OCI-LY3 (cell line): Measurements from ENCODE around the gene FREM3.
A peak's percentile ranks its signal among the peaks of the same experiment; 100 is the strongest.

ENCODE experiments used
- H2AFZ ChIP-seq: fragments of 200-600, 300-600 bp; shearing (Covaris generic); 2 replicates; pipeline ENCODE4 v1.6.0; 2014; ENCODE audit warnings: antibody characterized with exemption, low read depth, low read length
- H3K27ac ChIP-seq: fragments of 200-600, 300-600 bp; sonication (generic); 2 replicates; pipeline ENCODE4 v1.5.1; 2014; ENCODE audit warnings: mild to moderate bottlenecking, low read length, moderate library complexity, mixed read lengths
- H3K27me3 ChIP-seq: fragments of 200-600, 300-600 bp; sonication (generic); 2 replicates; pipeline ENCODE4 v1.6.1; 2014; ENCODE audit warnings: low read depth, low read length, mixed read lengths
- H3K36me3 ChIP-seq: fragments of 200-600, 300-600 bp; sonication (generic); replicated peaks from 2 replicates; pipeline ENCODE3; 2014; ENCODE audit warnings: low read depth, low read length, mixed read lengths
- H3K4me1 ChIP-seq: fragments of 300-600, 200-600 bp; sonication (generic); 2 replicates; pipeline ENCODE4 v1.6.1; 2014; ENCODE audit warnings: low read length, mixed read lengths
- H3K4me2 ChIP-seq: fragments of 200-600, 300-600 bp; sonication (generic); 2 replicates; pipeline ENCODE4 v1.6.1; 2014; ENCODE audit warnings: low read length, mixed read lengths
- H3K4me3 ChIP-seq: fragments of 300-600, 200-600 bp; sonication (generic); 2 replicates; pipeline ENCODE4 v1.5.1; 2014; ENCODE audit warnings: antibody characterized with exemption, mild to moderate bottlenecking, low read length, moderate library complexity
- H3K79me2 ChIP-seq: fragments of 300-600, 200-600 bp; shearing (Covaris generic); 2 replicates; pipeline ENCODE4 v1.6.1; 2014; ENCODE audit warnings: mild to moderate bottlenecking, low read length, mixed read lengths
- H3K9ac ChIP-seq: fragments of 300-600, 200-600 bp; shearing (Covaris generic); 2 replicates; pipeline ENCODE4 v1.6.0; 2014; ENCODE audit warnings: mild to moderate bottlenecking, low read length, moderate library complexity
- H3K9me3 ChIP-seq: fragments of 200-600, 300-600 bp; shearing (Covaris generic); 2 replicates; pipeline ENCODE4 v1.6.1; 2014; ENCODE audit warnings: low read length, mixed read lengths; ENCODE audit not compliant: insufficient read depth
- H4K20me1 ChIP-seq: fragments of 200-600, 300-600 bp; sonication (generic); 2 replicates; pipeline ENCODE4 v1.6.1; 2016; ENCODE audit warnings: low read length, mixed read lengths; ENCODE audit not compliant: insufficient read depth
- EZH2phosphoT487 ChIP-seq: fragments of 200-600 bp; shearing (Covaris generic); IDR thresholded peaks from 2 replicates; pipeline ENCODE4 v1.6.1; 2018; ENCODE audit warnings: antibody characterized with exemption, mixed run types, low read depth
- TF ChIP-seq, protein P1 (sequence below): fragments of 200-600, 300-600 bp; sonication (generic); IDR thresholded peaks from 2 replicates; pipeline ENCODE4 v1.5.1; 2014; ENCODE audit warnings: antibody characterized with exemption, low read length, low read depth

FREM3 gene

DNA sequence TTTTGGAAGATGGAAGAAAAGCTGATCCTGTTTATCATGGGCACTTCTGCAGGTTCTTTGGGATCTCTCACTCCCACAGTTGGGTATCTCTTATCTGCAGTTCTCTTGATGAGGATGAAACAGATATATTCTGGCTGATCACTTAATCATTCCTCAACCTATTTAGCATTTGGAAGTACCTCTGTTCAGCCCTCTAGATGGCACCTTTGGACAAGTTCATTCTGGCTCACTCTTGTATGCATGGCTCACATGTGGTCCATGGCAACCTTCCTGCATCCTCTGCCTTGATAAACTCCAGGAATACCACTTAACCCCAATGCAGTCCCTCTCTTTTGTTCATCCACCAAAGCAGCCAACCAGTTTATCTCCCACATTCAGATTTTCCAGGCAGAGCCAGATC, 112.8 kb downstream of the FREM3 start:
- Histone ChIP-seq H3K4me1 (no peaks in the 10 kb centered on the region), H3K4me2 (no peak overlapping the region), H3K79me2 (no peaks in the 10 kb centered on the region), H3K9ac (no peak overlapping the region), H3K4me3 (no peak overlapping the region), H2AFZ (no peak overlapping the region), H4K20me1 (no peaks in the 10 kb centered on the region), H3K27ac (no peak overlapping the region), H3K36me3 (no peaks in the 10 kb centered on the region), H3K27me3 (peaks cover 23% of the 10 kb centered on the region; the same call in 1 of the 2 replicates), H3K9me3 (0 out of 2 replicates have a peak, but pooled peaks cover 5% of the 10 kb centered on the region)
- TF ChIP-seq EZH2phosphoT487, result no peak
- TF ChIP-seq, protein P1, sequence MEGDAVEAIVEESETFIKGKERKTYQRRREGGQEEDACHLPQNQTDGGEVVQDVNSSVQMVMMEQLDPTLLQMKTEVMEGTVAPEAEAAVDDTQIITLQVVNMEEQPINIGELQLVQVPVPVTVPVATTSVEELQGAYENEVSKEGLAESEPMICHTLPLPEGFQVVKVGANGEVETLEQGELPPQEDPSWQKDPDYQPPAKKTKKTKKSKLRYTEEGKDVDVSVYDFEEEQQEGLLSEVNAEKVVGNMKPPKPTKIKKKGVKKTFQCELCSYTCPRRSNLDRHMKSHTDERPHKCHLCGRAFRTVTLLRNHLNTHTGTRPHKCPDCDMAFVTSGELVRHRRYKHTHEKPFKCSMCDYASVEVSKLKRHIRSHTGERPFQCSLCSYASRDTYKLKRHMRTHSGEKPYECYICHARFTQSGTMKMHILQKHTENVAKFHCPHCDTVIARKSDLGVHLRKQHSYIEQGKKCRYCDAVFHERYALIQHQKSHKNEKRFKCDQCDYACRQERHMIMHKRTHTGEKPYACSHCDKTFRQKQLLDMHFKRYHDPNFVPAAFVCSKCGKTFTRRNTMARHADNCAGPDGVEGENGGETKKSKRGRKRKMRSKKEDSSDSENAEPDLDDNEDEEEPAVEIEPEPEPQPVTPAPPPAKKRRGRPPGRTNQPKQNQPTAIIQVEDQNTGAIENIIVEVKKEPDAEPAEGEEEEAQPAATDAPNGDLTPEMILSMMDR, result peak; percentile 74

DNA sequence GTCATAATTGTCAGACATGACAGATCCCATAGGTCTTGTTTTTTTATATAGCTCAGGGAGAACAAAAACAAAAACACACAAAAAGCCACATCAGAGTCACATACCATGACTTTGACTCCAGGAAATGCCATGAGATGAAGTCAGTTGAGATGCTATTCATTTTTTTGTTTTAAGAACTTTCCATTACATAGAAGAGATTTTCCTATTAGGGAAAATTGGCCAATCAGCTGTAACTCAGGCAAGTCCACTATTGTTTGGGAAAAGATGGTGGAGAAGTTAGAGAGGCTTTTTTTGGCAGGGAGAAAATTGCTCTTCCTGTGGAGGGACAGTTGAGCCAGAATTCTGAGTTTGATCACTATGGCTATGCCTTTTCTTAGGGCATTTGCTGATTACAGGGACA, 114.4 kb downstream of the FREM3 start:
- Histone ChIP-seq H3K4me2 (no peak overlapping the region), H3K9me3 (0 out of 2 replicates have a peak, but pooled peaks cover 5% of the 10 kb centered on the region), H3K27ac (no peak overlapping the region), H3K27me3 (peaks cover 23% of the 10 kb centered on the region; the same call in 1 of the 2 replicates), H3K9ac (no peak overlapping the region), H3K4me1 (no peaks in the 10 kb centered on the region), H4K20me1 (no peaks in the 10 kb centered on the region), H3K36me3 (no peaks in the 10 kb centered on the region), H3K4me3 (no peak overlapping the region), H2AFZ (no peak overlapping the region), H3K79me2 (no peaks in the 10 kb centered on the region)
- no peak for TF ChIP-seq EZH2phosphoT487
- TF ChIP-seq, protein P1, result no peak

DNA sequence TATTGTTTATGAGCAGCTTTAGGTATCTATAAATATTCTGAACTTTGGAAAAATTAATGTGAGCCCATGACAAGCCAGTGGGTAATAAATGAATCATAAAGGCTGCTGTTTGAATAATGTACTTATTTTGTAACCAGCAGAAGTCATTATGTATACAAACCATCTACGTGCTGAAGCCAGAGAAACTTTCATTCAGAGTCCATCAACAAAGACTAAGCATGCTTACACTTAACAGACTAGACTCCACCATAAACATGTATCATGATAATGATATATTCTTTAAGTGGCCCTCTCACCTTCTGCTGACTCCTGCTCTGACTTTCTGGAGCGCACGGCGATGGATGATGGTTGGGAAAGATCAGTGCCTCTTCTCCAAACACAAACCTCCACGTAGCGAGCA, 114.9 kb downstream of the FREM3 start:
- no peak overlapping the region for H3K4me2 ChIP-seq
- no peaks in the 10 kb centered on the region for H3K79me2 ChIP-seq
- no peak overlapping the region for H2AFZ ChIP-seq
- no peaks in the 10 kb centered on the region for H4K20me1 ChIP-seq
- TF ChIP-seq EZH2phosphoT487, result no peak
- TF ChIP-seq, protein P1, result no peak
- no peak overlapping the region for H3K9ac ChIP-seq
- H3K27me3 ChIP-seq, result peaks cover 23% of the 10 kb centered on the region; the same call in 1 of the 2 replicates
- H3K36me3 ChIP-seq, result no peaks in the 10 kb centered on the region
- no peak overlapping the region for H3K4me3 ChIP-seq
- H3K4me1 ChIP-seq, result no peaks in the 10 kb centered on the region
- no peak overlapping the region for H3K27ac ChIP-seq
- 0 out of 2 replicates have a peak, but pooled peaks cover 5% of the 10 kb centered on the region for H3K9me3 ChIP-seq

DNA sequence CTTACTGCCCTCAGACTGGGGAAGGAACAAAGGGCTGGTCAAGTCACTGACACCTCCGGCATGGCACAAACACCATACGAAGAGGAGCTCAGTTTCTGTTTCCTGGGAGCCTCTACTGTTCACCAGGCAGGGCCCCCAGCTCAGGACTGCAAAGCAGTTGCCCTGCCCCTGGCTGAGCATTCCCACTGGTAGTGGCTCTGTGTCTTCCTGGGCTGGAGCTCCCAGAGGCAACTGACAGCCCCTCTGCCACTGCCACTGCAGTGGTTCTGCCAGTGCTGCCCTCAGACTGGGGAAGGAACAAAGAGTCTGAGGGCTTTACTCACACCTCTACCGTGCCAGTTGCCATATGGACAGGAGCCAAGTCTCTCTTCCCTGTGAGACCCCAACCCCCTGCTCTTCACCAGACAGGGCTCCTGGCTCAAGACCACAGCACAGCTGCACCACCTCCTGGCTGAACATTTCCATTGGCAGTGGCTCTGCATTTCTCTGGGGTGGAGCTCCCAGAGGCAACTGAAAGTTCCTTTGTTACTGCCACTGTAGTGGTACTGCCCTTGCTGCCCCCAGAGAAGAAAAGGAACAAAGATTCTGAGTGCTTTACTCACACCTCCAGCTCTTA, 119.0 kb downstream of the FREM3 start:
- TF ChIP-seq EZH2phosphoT487, result no peak
- TF ChIP-seq, protein P1, result peak; percentile 51
- H2AFZ ChIP-seq, result no peak overlapping the region
- H4K20me1 ChIP-seq, result no peaks in the 10 kb centered on the region

More for the DNA sequence above, 119.0 kb downstream of the FREM3 start:
- Histone ChIP-seq H3K4me2 (no peak overlapping the region), H3K4me3 (no peak overlapping the region), H3K4me1 (no peaks in the 10 kb centered on the region), H3K27me3 (peaks cover 16% of the 10 kb centered on the region; the same call in 1 of the 2 replicates), H3K27ac (no peak overlapping the region), H3K9me3 (0 out of 2 replicates have a peak, but pooled peaks cover 5% of the 10 kb centered on the region), H3K79me2 (no peaks in the 10 kb centered on the region), H3K9ac (no peak overlapping the region), H3K36me3 (no peaks in the 10 kb centered on the region)
